Fibroblast of peridontal ligament (primary cell): ENCODE measurements around the gene UBE2S.

Experiments
- DNase-seq: peaks from one replicate; pipeline ENCODE4 v3.0.0-alpha.2; 2010; ENCODE audit errors: extremely low read depth

Gene UBE2S

GRCh38 chr19:55383279-55384130, 24.1 kb downstream of the UBE2S start:
- peak; percentile 49 for DNase-seq

GRCh38 chr19:55382522-55383054, 25.0 kb downstream of the UBE2S start:
- DNase-seq = no peak

GRCh38 chr19:55382013-55382412, 25.6 kb downstream of the UBE2S start:
- DNase-seq = no peak

GRCh38 chr19:55379174-55379573, 28.4 kb downstream of the UBE2S start:
- no peak for DNase-seq

GRCh38 chr19:55377356-55378131, 30.0 kb downstream of the UBE2S start:
- no peak for DNase-seq

GRCh38 chr19:55376241-55376933, 31.2 kb downstream of the UBE2S start, which contains the start of gene TMEM190:
TMEM190 (plus strand) TSS chr19:55376826; CDS start chr19:55376854, 28 bp downstream.
- no peak for DNase-seq

GRCh38 chr19:55373993-55374757, 33.4 kb downstream of the UBE2S start:
- DNase-seq = no peak

GRCh38 chr19:55373306-55373992, 34.1 kb downstream of the UBE2S start:
- no peak for DNase-seq

- DNase-seq = no peak
Measured at GRCh38 chr19:55372316-55373081, 35.1 kb downstream of the UBE2S start.

- DNase-seq = peak; percentile 25
Measured at GRCh38 chr19:55370305-55370988, 37.1 kb downstream of the UBE2S start, which contains the start of gene IL11. IL11 (minus strand) TSS chr19:55370463; CDS start chr19:55370310, 153 bp downstream.

- peak; percentile 53 for DNase-seq
Measured at GRCh38 chr19:55369653-55370304, 37.8 kb downstream of the UBE2S start.

GRCh38 chr19:55368701-55369563, 38.7 kb downstream of the UBE2S start:
- no peak for DNase-seq

- DNase-seq = no peak
Measured at GRCh38 chr19:55368106-55368505, 39.5 kb downstream of the UBE2S start.

- DNase-seq = no peak
Measured at GRCh38 chr19:55366790-55367189, 40.8 kb downstream of the UBE2S start.

- DNase-seq = no peak
Measured at GRCh38 chr19:55365964-55366363, 41.6 kb downstream of the UBE2S start.

- DNase-seq = no peak
Measured at GRCh38 chr19:55365245-55365644, 42.3 kb downstream of the UBE2S start.

GRCh38 chr19:55362990-55363716, 44.4 kb downstream of the UBE2S start, which contains the start of gene GARIN5B:
GARIN5B (minus strand) TSS chr19:55363260; CDS start chr19:55363066, 194 bp downstream.
- DNase-seq = no peak
